GM23338 (cell line): ENCODE results near the gene FKBP5. TPM values are rescaled to one million over a fixed set of nuclear protein-coding genes. Genes with fewer than 3 reads are reported as not detected.

Experiments used
- ATAC-seq: fragments of 200-7000 bp; cut with Tn5 transposase; 3 replicates; pipeline ENCODE4 v1.9.1; 2020
- DNase-seq: peaks from one replicate; pipeline ENCODE4 v3.0.0-alpha.2; 2015; ENCODE audit warnings: low spot score
- H2AFZ ChIP-seq: fragments of 200-600 bp; sonication (generic); 2 replicates; pipeline ENCODE4 v1.8.0; 2016; ENCODE audit warnings: antibody characterized with exemption, mild to moderate bottlenecking, moderate library complexity
- H3F3A ChIP-seq: fragments of 200-600 bp; sonication (generic); replicated peaks from 2 replicates; pipeline ENCODE4 v1.8.0; 2017; ENCODE audit warnings: antibody characterized with exemption, mixed run types, low read depth
- H3K27ac ChIP-seq: fragments of 200-600 bp; sonication (generic); 2 replicates; pipeline ENCODE4 v1.6.1; 2016; ENCODE audit warnings: low read depth
- H3K27me3 ChIP-seq: fragments of 200-600 bp; sonication (generic); 2 replicates; pipeline ENCODE4 v1.8.0; 2016; ENCODE audit warnings: mild to moderate bottlenecking, mixed run types, moderate library complexity; ENCODE audit not compliant: insufficient read depth
- H3K36me3 ChIP-seq: fragments of 200-600 bp; sonication (generic); 2 replicates; pipeline ENCODE4 v1.8.0; 2016; ENCODE audit warnings: mild to moderate bottlenecking; ENCODE audit not compliant: insufficient read depth
- H3K4me1 ChIP-seq: fragments of 200-600 bp; sonication (generic); 2 replicates; pipeline ENCODE4 v1.8.0; 2016; ENCODE audit warnings: mild to moderate bottlenecking, moderate library complexity; ENCODE audit not compliant: insufficient read depth
- H3K4me2 ChIP-seq: fragments of 200-600 bp; sonication (generic); 2 replicates; pipeline ENCODE4 v1.7.1; 2017; ENCODE audit warnings: mixed run types
- H3K4me3 ChIP-seq: fragments of 200-600 bp; sonication (generic); 2 replicates; pipeline ENCODE4 v1.6.1; 2016; ENCODE audit warnings: mixed run types
- H3K79me2 ChIP-seq: fragments of 200-600 bp; sonication (generic); replicated peaks from 2 replicates; pipeline ENCODE4 v1.8.0; 2017; ENCODE audit warnings: mild to moderate bottlenecking; ENCODE audit not compliant: insufficient read depth
- H3K9me2 ChIP-seq: fragments of 200-600 bp; sonication (generic); 2 replicates; pipeline ENCODE4 v1.8.0; 2017; ENCODE audit not compliant: insufficient read depth
- H4K20me1 ChIP-seq: fragments of 200-600 bp; sonication (generic); replicated peaks from 2 replicates; pipeline ENCODE4 v1.8.0; 2017; ENCODE audit warnings: mild to moderate bottlenecking; ENCODE audit not compliant: insufficient read depth
- H3K27ac Mint-ChIP-seq: 2 replicates; pipeline ENCODE4 v1.8.0; 2020; ENCODE audit warnings: inconsistent platforms, mild to moderate bottlenecking, moderate library complexity, mixed read lengths
- H3K27me3 Mint-ChIP-seq: 3 replicates; pipeline ENCODE4 v1.8.0; 2022; ENCODE audit warnings: low read depth, mild to moderate bottlenecking, moderate library complexity, mixed read lengths, inconsistent platforms; ENCODE audit not compliant: insufficient read depth, poor library complexity
- H3K36me3 Mint-ChIP-seq: 3 replicates; pipeline ENCODE4 v1.8.0; 2021; ENCODE audit warnings: low read depth, mild to moderate bottlenecking, inconsistent platforms, moderate library complexity, mixed read lengths
- H3K4me1 Mint-ChIP-seq: 3 replicates; pipeline ENCODE4 v1.8.0; 2020; ENCODE audit warnings: mild to moderate bottlenecking, inconsistent platforms, mixed read lengths
- H3K4me3 Mint-ChIP-seq: 3 replicates; pipeline ENCODE4 v1.8.0; 2021; ENCODE audit warnings: moderate library complexity, mild to moderate bottlenecking, inconsistent platforms, mixed read lengths
- H3K9me3 Mint-ChIP-seq: 3 replicates; pipeline ENCODE4 v1.8.0; 2020; ENCODE audit warnings: moderate library complexity, mild to moderate bottlenecking, inconsistent platforms, mixed read lengths
- CREB1 ChIP-seq: fragments of 250-450 bp; sonication (Bioruptor Pico); IDR thresholded peaks from 2 replicates; pipeline ENCODE4 v1.5.0; 2020; ENCODE audit warnings: low read depth, mild to moderate bottlenecking, moderate library complexity
- POLR2AphosphoS5 ChIP-seq: IDR thresholded peaks from 2 replicates; pipeline ENCODE4 v1.6.1; 2016; ENCODE audit warnings: antibody characterized with exemption, low read depth
- polyA plus RNA-seq: library from polyadenylated mRNA; unstranded; fragments of >200 nt; fragmentation: Nextera tagmentation; extraction: Ambion mirVana; gene quantifications from 2 replicates; pipeline ENCODE4 v1.2.1, GENCODE V29; 2016
- total RNA-seq: library from RNA; depleted of rRNA; stranded (reverse); fragments of >200 nt; shearing (Covaris generic); gene quantifications from 2 replicates; pipeline ENCODE4 v1.2.3, GENCODE V29; 2014
- TF ChIP-seq, protein P1 (sequence below), 2 experiments: fragments of 200-600 bp in 1 of 2; sonication (generic) in 1 of 2; conservative IDR thresholded peaks; 2 replicates each; pipeline versions ENCODE4 v1.5.1 to v1.6.1; 2016 to 2017; ENCODE audit warnings: antibody characterized with exemption in 2 of 2, low read depth in 2 of 2, mild to moderate bottlenecking in 2 of 2, moderate library complexity in 1 of 2

FKBP5 gene
- total and polyA plus RNA-seq, 2 experiments from 2014 or later, result 19.8 to 28.6 TPM

DNA sequence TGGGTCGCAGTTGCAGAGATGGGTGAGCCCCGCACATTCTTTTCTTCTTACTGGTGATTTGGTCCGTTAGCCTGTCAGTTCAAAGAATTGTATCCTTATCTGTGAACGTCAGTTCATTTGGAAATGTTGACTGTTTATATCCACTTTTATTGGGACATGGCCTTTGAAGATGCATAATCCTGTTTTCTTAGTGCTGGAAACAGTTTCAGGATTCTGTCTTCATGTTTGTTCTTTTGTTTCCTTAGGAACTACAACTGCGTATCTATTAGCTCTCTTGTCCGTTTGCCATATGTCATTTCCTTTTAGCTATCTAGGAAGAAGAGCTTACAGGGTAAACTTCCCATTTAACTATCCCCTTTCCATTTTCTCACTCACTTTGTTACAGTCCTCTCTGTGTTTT, 141.0 kb downstream of the FKBP5 start:
- H3K36me3 Mint-ChIP-seq, result no peaks in the 10 kb centered on the region
- no peak overlapping the region for H3K4me3 Mint-ChIP-seq
- Histone ChIP-seq H3F3A (no peaks in the 10 kb centered on the region), H3K27ac (no peak overlapping the region), H3K79me2 (no peaks in the 10 kb centered on the region), H3K9me2 (no peaks in the 10 kb centered on the region), H3K4me2 (no peak overlapping the region), H4K20me1 (no peaks in the 10 kb centered on the region), H3K4me3 (no peak overlapping the region), H3K27me3 (no peaks in the 10 kb centered on the region), H2AFZ (peak overlapping the region; percentile 0; the same call in 1 of the 2 replicates), H3K36me3 (no peaks in the 10 kb centered on the region), H3K4me1 (peaks cover 7% of the 10 kb centered on the region; the same call in 1 of the 2 replicates)
- peaks cover 9% of the 10 kb centered on the region for H3K27me3 Mint-ChIP-seq
- H3K4me1 Mint-ChIP-seq, result peaks cover 17% of the 10 kb centered on the region
- no peaks in the 10 kb centered on the region; the same call in 2 of the 3 replicates for H3K9me3 Mint-ChIP-seq
- no peak overlapping the region for H3K27ac Mint-ChIP-seq
- no peak for DNase-seq
- no peak for TF ChIP-seq POLR2AphosphoS5
- TF ChIP-seq, protein P1, sequence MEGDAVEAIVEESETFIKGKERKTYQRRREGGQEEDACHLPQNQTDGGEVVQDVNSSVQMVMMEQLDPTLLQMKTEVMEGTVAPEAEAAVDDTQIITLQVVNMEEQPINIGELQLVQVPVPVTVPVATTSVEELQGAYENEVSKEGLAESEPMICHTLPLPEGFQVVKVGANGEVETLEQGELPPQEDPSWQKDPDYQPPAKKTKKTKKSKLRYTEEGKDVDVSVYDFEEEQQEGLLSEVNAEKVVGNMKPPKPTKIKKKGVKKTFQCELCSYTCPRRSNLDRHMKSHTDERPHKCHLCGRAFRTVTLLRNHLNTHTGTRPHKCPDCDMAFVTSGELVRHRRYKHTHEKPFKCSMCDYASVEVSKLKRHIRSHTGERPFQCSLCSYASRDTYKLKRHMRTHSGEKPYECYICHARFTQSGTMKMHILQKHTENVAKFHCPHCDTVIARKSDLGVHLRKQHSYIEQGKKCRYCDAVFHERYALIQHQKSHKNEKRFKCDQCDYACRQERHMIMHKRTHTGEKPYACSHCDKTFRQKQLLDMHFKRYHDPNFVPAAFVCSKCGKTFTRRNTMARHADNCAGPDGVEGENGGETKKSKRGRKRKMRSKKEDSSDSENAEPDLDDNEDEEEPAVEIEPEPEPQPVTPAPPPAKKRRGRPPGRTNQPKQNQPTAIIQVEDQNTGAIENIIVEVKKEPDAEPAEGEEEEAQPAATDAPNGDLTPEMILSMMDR (conservative IDR thresholded peaks at IDR 0.05; ENCODE audit: low read depth in 2 of 2), result no peak
- ATAC-seq, result no peak

DNA sequence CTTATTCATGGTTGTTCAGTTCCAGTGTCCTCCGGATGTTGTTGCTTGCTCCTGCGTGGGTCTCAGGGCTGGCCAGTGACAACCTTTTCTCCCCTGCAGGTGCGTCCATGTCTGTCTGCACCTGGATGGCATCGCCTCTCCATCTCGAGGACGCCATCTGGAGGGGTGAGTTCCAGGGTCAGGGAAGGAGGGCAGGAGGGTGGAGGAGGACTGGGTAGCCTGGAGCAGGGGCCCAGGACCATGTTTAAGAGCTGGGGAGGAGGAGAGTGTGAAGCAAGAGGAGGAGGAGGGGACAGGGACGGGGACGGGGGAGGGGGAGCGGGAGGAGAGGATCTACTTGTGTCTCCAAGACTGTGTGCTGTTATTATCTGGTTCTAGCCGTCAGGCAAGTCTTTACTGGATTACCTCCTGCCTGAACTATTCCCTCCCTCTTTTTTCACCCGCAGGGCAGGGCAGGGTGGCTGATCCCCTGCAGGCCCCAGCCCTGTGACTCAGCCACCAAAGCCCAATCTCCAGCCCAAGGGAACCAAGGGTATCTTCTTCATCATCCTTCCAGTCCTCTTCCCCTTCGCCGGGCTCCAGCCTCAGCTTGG, 143.8 kb downstream of the FKBP5 start:
- no peaks in the 10 kb centered on the region for H3K9me2 ChIP-seq
- no peaks in the 10 kb centered on the region for H3K79me2 ChIP-seq
- peak; percentile 61 for ATAC-seq
- no peak overlapping the region; the same call in 1 of the 2 replicates for H3K27ac Mint-ChIP-seq
- H3K27ac ChIP-seq, result peak overlapping the region; percentile 34; the same call in 1 of the 2 replicates
- H3K36me3 Mint-ChIP-seq, result no peaks in the 10 kb centered on the region
- DNase-seq, result peak; percentile 23
- H3K4me1 Mint-ChIP-seq, result peaks cover 17% of the 10 kb centered on the region
- H3F3A ChIP-seq, result no peaks in the 10 kb centered on the region
- TF ChIP-seq, protein P1 (conservative IDR thresholded peaks at IDR 0.05; ENCODE audit: low read depth in 2 of 2), result peak in 1 of 2 experiments; percentile 35; a peak in 1 of 4 replicates
- TF ChIP-seq CREB1 (CRISPR knock-in tag), result no peak
- H2AFZ ChIP-seq, result peak overlapping the region; percentile 15
- H3K4me3 Mint-ChIP-seq, result no peak overlapping the region
- no peaks in the 10 kb centered on the region for H3K36me3 ChIP-seq
- H3K27me3 ChIP-seq, result no peaks in the 10 kb centered on the region
- peaks cover 7% of the 10 kb centered on the region; the same call in 1 of the 2 replicates for H3K4me1 ChIP-seq
- no peak overlapping the region for H3K4me3 ChIP-seq
- no peak overlapping the region for H3K4me2 ChIP-seq
- peaks cover 9% of the 10 kb centered on the region for H3K27me3 Mint-ChIP-seq
- H4K20me1 ChIP-seq, result no peaks in the 10 kb centered on the region
- H3K9me3 Mint-ChIP-seq, result no peaks in the 10 kb centered on the region
